ENCODE data around the gene NOTCH4. TPM values are rescaled to one million over a fixed set of nuclear protein-coding genes. Genes with fewer than 3 reads are reported as not detected.

NOTCH4 gene
- total and polyA plus RNA-seq, 9 of the 15 experiments (the other 6 are each of a cell fraction or from before 2014, with no cell fraction given): 0.24 to 4.3 (median 1.7) TPM

DNA sequence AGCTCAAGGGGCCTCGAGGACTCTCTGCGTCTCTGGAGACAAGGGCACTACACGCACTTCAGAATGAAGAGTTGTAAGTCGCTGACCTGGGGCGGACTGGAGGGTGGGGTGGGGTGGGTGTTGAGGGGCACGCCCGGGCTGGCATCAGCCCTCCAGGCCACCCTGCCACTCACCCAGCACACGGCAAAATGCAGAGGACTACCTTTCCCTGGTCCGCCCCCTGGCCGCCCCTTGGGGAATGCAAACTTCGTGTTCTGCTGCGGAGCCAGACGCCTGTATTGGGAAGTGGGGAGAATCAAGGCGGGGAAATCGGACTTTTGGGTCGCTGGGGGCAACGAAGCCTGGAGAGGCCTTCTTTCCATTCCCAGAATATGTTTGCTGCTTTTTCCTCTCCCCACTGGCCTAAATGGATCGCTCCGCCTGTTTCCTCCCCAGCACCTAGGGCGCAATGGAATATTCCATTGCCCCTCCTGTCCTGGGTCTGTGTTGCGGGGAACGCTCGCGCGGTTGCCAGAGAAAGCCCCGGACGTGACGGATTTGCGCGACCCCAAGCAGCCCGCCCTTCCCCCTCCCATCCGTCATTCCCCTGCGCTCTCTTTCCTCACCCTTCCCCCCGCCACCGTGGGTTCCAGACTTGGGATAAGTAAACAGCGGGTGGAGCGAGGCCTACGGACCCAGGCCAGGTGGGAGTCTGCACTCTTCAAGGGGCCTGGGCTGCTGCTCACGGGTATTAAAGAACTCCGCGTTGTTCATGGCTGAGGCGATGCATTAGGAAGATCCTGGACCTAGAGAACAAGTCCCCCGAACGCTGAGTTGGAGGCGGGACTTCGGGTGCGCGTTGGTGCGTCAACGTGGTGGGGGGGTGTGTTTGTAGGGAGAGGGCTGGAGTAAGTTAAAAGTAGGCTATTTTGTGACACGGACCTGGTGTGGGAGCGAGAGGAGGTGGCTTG, 70.0 kb downstream of the NOTCH4 start, which contains the start of gene PPT2 (continued):
- TF ChIP-seq SMAD1 (IDR thresholded peaks at IDR 0.05; ENCODE audit: low read depth, low read length, partially characterized antibody) (no peak), COPS2 (conservative IDR thresholded peaks at IDR 0.05) (no peak), MCM2 (IDR thresholded peaks at IDR 0.05; ENCODE audit: low read depth) (no peak), PRMT5 (CRISPR knock-in tag; IDR thresholded peaks at IDR 0.05) (no peak), ZNF274 (IDR thresholded peaks at IDR 0.05; ENCODE audit: borderline replicate concordance, low read depth, low read length) (no peak), ZNF707 (CRISPR knock-in tag; conservative IDR thresholded peaks at IDR 0.05) (no peak), ZNF584 (CRISPR knock-in tag; IDR thresholded peaks at IDR 0.05; ENCODE audit: low read depth) (no peak), HNRNPK (IDR thresholded peaks at IDR 0.05; ENCODE audit: low read depth, low read length, poor library complexity, severe bottlenecking) (no peak), YY1 (IDR thresholded peaks at IDR 0.05; ENCODE audit: borderline replicate concordance in 1 of 3, control insufficient read depth in 1 of 3, extremely low read depth in 1 of 3, insufficient read depth in 3 of 3, insufficient read length in 1 of 3, insufficient replicate concordance in 2 of 3, low read depth in 1 of 3, low read length in 2 of 3) (no peak), ILF3 (IDR thresholded peaks at IDR 0.05; ENCODE audit: borderline replicate concordance) (no peak), EWSR1 (IDR thresholded peaks at IDR 0.05; ENCODE audit: borderline replicate concordance, low read depth, partially characterized antibody) (no peak), PCBP2 (IDR thresholded peaks at IDR 0.05; ENCODE audit: low read depth, low read length, poor library complexity, severe bottlenecking) (no peak), SMAD4 (CRISPR knock-in tag; conservative IDR thresholded peaks at IDR 0.05) (no peak; the same call in 1 of the 2 replicates), TFAM (CRISPR knock-in tag; conservative IDR thresholded peaks at IDR 0.05) (no peak)
- TF ChIP-seq, protein P1, sequence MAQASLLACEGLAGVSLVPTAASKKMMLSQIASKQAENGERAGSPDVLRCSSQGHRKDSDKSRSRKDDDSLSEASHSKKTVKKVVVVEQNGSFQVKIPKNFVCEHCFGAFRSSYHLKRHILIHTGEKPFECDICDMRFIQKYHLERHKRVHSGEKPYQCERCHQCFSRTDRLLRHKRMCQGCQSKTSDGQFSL (CRISPR knock-in tag; IDR thresholded peaks at IDR 0.05): peak; percentile 94
- TF ChIP-seq, protein P1 (tag; IDR thresholded peaks at IDR 0.05): no peak
- TF ChIP-seq, protein P2, sequence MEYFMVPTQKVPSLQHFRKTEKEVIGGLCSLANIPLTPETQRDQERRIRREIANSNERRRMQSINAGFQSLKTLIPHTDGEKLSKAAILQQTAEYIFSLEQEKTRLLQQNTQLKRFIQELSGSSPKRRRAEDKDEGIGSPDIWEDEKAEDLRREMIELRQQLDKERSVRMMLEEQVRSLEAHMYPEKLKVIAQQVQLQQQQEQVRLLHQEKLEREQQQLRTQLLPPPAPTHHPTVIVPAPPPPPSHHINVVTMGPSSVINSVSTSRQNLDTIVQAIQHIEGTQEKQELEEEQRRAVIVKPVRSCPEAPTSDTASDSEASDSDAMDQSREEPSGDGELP (CRISPR knock-in tag; IDR thresholded peaks at IDR 0.05; ENCODE audit: borderline replicate concordance): peak; percentile 78; the same call in 1 of the 2 replicates
- TF ChIP-seq, protein P3, sequence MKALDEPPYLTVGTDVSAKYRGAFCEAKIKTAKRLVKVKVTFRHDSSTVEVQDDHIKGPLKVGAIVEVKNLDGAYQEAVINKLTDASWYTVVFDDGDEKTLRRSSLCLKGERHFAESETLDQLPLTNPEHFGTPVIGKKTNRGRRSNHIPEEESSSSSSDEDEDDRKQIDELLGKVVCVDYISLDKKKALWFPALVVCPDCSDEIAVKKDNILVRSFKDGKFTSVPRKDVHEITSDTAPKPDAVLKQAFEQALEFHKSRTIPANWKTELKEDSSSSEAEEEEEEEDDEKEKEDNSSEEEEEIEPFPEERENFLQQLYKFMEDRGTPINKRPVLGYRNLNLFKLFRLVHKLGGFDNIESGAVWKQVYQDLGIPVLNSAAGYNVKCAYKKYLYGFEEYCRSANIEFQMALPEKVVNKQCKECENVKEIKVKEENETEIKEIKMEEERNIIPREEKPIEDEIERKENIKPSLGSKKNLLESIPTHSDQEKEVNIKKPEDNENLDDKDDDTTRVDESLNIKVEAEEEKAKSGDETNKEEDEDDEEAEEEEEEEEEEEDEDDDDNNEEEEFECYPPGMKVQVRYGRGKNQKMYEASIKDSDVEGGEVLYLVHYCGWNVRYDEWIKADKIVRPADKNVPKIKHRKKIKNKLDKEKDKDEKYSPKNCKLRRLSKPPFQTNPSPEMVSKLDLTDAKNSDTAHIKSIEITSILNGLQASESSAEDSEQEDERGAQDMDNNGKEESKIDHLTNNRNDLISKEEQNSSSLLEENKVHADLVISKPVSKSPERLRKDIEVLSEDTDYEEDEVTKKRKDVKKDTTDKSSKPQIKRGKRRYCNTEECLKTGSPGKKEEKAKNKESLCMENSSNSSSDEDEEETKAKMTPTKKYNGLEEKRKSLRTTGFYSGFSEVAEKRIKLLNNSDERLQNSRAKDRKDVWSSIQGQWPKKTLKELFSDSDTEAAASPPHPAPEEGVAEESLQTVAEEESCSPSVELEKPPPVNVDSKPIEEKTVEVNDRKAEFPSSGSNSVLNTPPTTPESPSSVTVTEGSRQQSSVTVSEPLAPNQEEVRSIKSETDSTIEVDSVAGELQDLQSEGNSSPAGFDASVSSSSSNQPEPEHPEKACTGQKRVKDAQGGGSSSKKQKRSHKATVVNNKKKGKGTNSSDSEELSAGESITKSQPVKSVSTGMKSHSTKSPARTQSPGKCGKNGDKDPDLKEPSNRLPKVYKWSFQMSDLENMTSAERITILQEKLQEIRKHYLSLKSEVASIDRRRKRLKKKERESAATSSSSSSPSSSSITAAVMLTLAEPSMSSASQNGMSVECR (CRISPR knock-in tag; IDR thresholded peaks at IDR 0.05): peak; percentile 16; the same call in 1 of the 2 replicates

All from K562 (cell line).